Spinal cord (tissue), 10 donors: ENCODE results near the gene MAGI1. TPM values are rescaled to one million over a fixed set of nuclear protein-coding genes. Genes with fewer than 3 reads are reported as not detected.
A peak's percentile ranks its signal among the peaks of the same experiment; 100 is the strongest.

Experiments used
- DNase-seq, 6 donors: peaks; one replicate each; pipeline versions ENCODE4 v3.0.0 to v3.0.0-alpha.2; 2013 to 2015; ENCODE audit warnings: low spot score in 6 of 6, low read depth in 4 of 6
- H3K27ac ChIP-seq: one replicate; pipeline ENCODE4 v1.5.1; 2013; ENCODE audit warnings: low read depth, low read length, control low read depth
- H3K27me3 ChIP-seq: one replicate; pipeline ENCODE4 v1.6.1; 2013; ENCODE audit warnings: low read length; ENCODE audit not compliant: control insufficient read depth, insufficient read depth
- H3K36me3 ChIP-seq: one replicate; pipeline ENCODE4 v1.6.1; 2013; ENCODE audit warnings: low read length; ENCODE audit not compliant: control insufficient read depth, insufficient read depth
- H3K4me1 ChIP-seq: one replicate; pipeline ENCODE4 v1.6.1; 2013; ENCODE audit warnings: low read length; ENCODE audit not compliant: control insufficient read depth, insufficient read depth
- H3K4me3 ChIP-seq: one replicate; pipeline ENCODE4 v1.5.1; 2013; ENCODE audit warnings: low read depth, low read length, control low read depth
- H3K9me3 ChIP-seq: one replicate; pipeline ENCODE4 v1.6.1; 2013; ENCODE audit warnings: low read length; ENCODE audit not compliant: control insufficient read depth, insufficient read depth
- WGBS: methylation state at CpG from one replicate; pipeline ENCODE4 v1.1.5; 2013; ENCODE audit warnings: missing lambda C conversion rate; ENCODE audit not compliant: insufficient coverage; 5-methylcytosine and 5-hydroxymethylcytosine counted together
- polyA plus RNA-seq, 2 donors: library from polyadenylated mRNA; unstranded; fragments of 120-200 nt; gene quantifications; one replicate each; pipeline ENCODE4 v1.2.1, GENCODE V29; 2013; ENCODE audit not compliant: insufficient read length in 2 of 2
- total RNA-seq, 2 donors: library from RNA; depleted of rRNA in 1 of 2; stranded (reverse); fragments of 120-200 nt in 1 of 2; fragments of >200 nt in 1 of 2; gene quantifications; one replicate each; pipeline versions ENCODE4 v1.2.3 to v1.2.4, GENCODE V29; 2013 to 2014
- donor health status: healthy.

Gene MAGI1
- total and polyA plus RNA-seq, 4 donors = 41.5 to 86.3 (median 62.7) TPM

- Histone ChIP-seq H3K4me3 (no peak overlapping the region), H3K36me3 (no peaks in the 10 kb centered on the region), H3K27me3 (no peaks in the 10 kb centered on the region), H3K27ac (no peak overlapping the region), H3K4me1 (peaks cover 7% of the 10 kb centered on the region), H3K9me3 (no peaks in the 10 kb centered on the region)
- WGBS = 59% methylated on average over 2 of the region's 3 CpGs
- no peak for DNase-seq
Observed at GRCh38 chr3:65472501-65472900, 566.2 kb downstream of the MAGI1 start.

DNA sequence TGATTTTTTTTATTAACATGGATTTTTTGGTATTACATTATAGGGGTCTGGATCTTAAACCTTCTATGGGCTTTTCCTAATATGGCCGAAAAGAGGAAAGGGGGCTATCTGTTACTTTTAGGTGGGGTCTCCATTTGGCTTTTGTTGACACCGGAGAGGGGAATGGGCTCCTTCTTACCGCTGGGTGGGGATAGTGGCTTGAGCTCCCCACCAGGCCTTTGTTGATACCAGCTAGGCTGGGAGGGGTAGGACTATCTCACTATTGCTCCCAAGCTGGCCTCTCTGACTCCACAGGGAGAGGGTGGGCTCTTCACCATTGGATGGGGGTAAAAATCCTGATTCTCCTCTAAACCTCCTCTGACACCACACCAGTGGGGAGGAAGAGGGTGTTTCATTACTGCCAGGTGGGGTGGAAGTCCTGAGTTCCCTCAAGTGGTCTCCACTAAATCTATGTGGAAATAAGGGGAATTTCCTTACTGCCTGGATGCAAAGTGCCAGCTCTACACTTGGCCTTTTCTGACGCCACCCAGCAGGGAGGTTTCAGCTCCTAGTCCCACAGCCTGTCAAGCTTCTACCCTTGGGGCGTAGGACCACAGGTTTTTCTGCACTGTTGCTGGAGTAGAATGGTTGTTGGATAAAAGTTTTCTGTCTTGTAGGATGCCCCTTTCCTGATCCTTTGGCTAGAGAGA is 572.3 kb downstream of the MAGI1 start:
- Histone ChIP-seq H3K9me3 (no peaks in the 10 kb centered on the region), H3K4me3 (no peak overlapping the region), H3K36me3 (no peaks in the 10 kb centered on the region), H3K27me3 (no peaks in the 10 kb centered on the region), H3K27ac (no peak overlapping the region), H3K4me1 (peaks cover 4% of the 10 kb centered on the region)
- WGBS = 88% methylated on average over 2 of the region's 5 CpGs
- DNase-seq = no peak

GRCh38 chr3:65449841-65450428 is 588.8 kb downstream of the MAGI1 start:
- H3K36me3 ChIP-seq = no peaks in the 10 kb centered on the region
- H3K27me3 ChIP-seq = no peaks in the 10 kb centered on the region
- H3K4me3 ChIP-seq = no peak overlapping the region
- no peak for DNase-seq
- no peaks in the 10 kb centered on the region for H3K4me1 ChIP-seq
- 92% methylated on average over 1 of the region's 6 CpGs for WGBS
- H3K9me3 ChIP-seq = no peaks in the 10 kb centered on the region
- H3K27ac ChIP-seq = no peak overlapping the region

DNA sequence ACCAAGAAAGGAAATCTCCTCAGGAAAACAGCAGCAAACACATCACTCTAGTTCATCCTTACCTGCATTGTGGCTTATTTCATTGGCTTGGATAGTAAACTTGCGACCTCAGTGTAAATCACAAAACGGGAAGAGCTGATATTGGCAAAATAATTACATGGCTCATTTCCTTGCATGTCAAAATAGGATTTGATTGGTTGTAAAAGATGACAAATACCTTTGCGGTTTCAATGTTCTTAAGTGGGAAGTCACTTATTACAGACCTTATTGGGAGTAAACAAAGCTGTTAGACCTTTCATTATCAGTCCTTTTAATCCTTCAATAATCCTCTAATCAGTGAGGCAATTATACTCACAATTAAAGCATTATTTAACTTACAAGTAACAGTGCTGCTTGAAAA is 590.6 kb downstream of the MAGI1 start:
- WGBS = no CpG with 5 or more reads among the region's 3 CpGs
- no peak overlapping the region for H3K4me3 ChIP-seq
- DNase-seq = no peak
- H3K4me1 ChIP-seq = no peaks in the 10 kb centered on the region
- no peaks in the 10 kb centered on the region for H3K36me3 ChIP-seq
- H3K9me3 ChIP-seq = no peaks in the 10 kb centered on the region
- H3K27ac ChIP-seq = no peak overlapping the region
- no peaks in the 10 kb centered on the region for H3K27me3 ChIP-seq

- Histone ChIP-seq H3K36me3 (no peaks in the 10 kb centered on the region), H3K27me3 (no peaks in the 10 kb centered on the region), H3K27ac (no peak overlapping the region), H3K4me3 (no peak overlapping the region), H3K4me1 (no peaks in the 10 kb centered on the region), H3K9me3 (no peaks in the 10 kb centered on the region)
- WGBS = 83% methylated on average over 2 of the region's 4 CpGs
- DNase-seq = no peak
Observed at GRCh38 chr3:65445573-65446169, 593.0 kb downstream of the MAGI1 start.

DNA sequence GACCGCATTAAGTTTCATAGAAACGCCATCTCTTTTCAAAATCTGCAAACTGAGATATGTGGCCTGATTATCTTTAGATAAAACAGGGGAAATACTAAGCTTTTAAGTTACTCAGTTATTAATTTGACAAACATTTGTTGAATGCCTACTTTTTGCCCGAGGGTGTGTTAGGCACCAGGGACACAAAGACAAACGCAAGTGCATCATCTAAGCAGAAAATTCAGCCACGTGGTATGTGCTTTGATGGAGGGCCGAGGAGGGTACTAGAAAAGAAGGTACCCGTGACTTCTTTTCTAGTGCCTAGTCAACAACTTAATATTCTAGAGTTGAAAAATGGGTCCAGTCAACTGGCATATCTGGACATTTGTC is 594.3 kb downstream of the MAGI1 start:
- no peaks in the 10 kb centered on the region for H3K36me3 ChIP-seq
- no peak overlapping the region for H3K27ac ChIP-seq
- H3K9me3 ChIP-seq = no peaks in the 10 kb centered on the region
- peaks cover 4% of the 10 kb centered on the region for H3K4me1 ChIP-seq
- no peaks in the 10 kb centered on the region for H3K27me3 ChIP-seq
- H3K4me3 ChIP-seq = no peak overlapping the region
- DNase-seq = no peak
- WGBS = 63% methylated on average over 2 of the region's 7 CpGs

- DNase-seq = no peak
- WGBS = 100% methylated on average over 1 of the region's 4 CpGs
- H3K36me3 ChIP-seq = no peaks in the 10 kb centered on the region
- H3K4me3 ChIP-seq = no peak overlapping the region
- no peaks in the 10 kb centered on the region for H3K9me3 ChIP-seq
- H3K4me1 ChIP-seq = peaks cover 4% of the 10 kb centered on the region
- H3K27me3 ChIP-seq = no peaks in the 10 kb centered on the region
- H3K27ac ChIP-seq = no peak overlapping the region
Observed at GRCh38 chr3:65443739-65444446, 594.8 kb downstream of the MAGI1 start.

GRCh38 chr3:65439641-65440284 is 599.0 kb downstream of the MAGI1 start:
- Histone ChIP-seq H3K27me3 (no peaks in the 10 kb centered on the region), H3K9me3 (no peaks in the 10 kb centered on the region), H3K4me1 (peaks cover 4% of the 10 kb centered on the region), H3K36me3 (no peaks in the 10 kb centered on the region), H3K4me3 (no peak overlapping the region), H3K27ac (no peak overlapping the region)
- 0% methylated on average over 3 of the region's 6 CpGs for WGBS
- peak; percentile 31 to 90 (median 62) for DNase-seq

DNA sequence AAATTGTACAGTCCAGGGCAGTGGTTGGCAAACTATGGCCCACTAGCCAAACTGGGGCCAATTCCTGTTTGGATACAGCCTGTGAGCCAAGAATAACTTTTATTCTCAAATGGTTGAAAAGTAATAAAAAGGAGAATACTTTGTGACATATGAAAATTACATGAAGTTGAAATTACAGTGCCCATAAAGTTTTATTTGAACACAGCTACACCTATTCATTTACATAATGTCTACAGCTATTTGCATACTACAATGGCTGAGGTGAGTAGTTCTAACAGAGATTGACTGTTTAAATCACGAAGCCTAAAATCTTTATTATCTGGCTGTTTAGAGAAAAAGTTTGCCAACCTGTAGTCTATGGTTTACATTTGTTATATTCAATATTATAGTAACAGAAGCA is 600.1 kb downstream of the MAGI1 start:
- no peaks in the 10 kb centered on the region for H3K9me3 ChIP-seq
- H3K36me3 ChIP-seq = no peaks in the 10 kb centered on the region
- DNase-seq = no peak
- H3K4me3 ChIP-seq = no peak overlapping the region
- peaks cover 4% of the 10 kb centered on the region for H3K4me1 ChIP-seq
- H3K27ac ChIP-seq = no peak overlapping the region
- WGBS = no CpG with 5 or more reads among the region's 1 CpG
- H3K27me3 ChIP-seq = no peaks in the 10 kb centered on the region
